Gastroesophageal sphincter (tissue), 3 donors: ENCODE results near the gene MFNG.

ENCODE experiments used
- CTCF ChIP-seq, 4 experiments: fragments of 200-600 bp in 2 of 4; fragments of 450-650 bp in 2 of 4; sonication (generic) in 1 of 4; IDR thresholded peaks; one replicate each; pipeline ENCODE4 v1.5.1; 2017 to 2019; ENCODE audit warnings: antibody characterized with exemption in 4 of 4, mild to moderate bottlenecking in 2 of 4, moderate library complexity in 2 of 4
- POLR2A ChIP-seq, 2 donors: fragments of 450-650 bp; IDR thresholded peaks; one replicate each; pipeline ENCODE4 v1.6.1; 2017; ENCODE audit warnings: antibody characterized with exemption in 2 of 2, mild to moderate bottlenecking in 2 of 2, moderate library complexity in 1 of 2

GRCh38 chr22:37455896-37456295 is 30.3 kb downstream of the MFNG start:
- TF ChIP-seq POLR2A (IDR thresholded peaks at IDR 0.05) (no peak), CTCF (IDR thresholded peaks at IDR 0.05) (no peak)
